Glomerular endothelial cell (primary cell): ENCODE data around the gene PIK3C2B. TPM values are rescaled to one million over a fixed set of nuclear protein-coding genes. Genes with fewer than 3 reads are reported as not detected.

Experiments
- DNase-seq: peaks from one replicate; pipeline ENCODE4 v3.0.0-alpha.2; 2011; ENCODE audit warnings: low read depth, low spot score; ENCODE audit errors: extremely low read depth
- total RNA-seq: library from RNA; depleted of rRNA; stranded (reverse); fragments of >200 nt; gene quantifications from 2 replicates; pipeline ENCODE4 v1.2.3, GENCODE V29; 2015

The PIK3C2B gene
- total RNA-seq, 1 donor from 2014 or later = 77.1 TPM

DNA sequence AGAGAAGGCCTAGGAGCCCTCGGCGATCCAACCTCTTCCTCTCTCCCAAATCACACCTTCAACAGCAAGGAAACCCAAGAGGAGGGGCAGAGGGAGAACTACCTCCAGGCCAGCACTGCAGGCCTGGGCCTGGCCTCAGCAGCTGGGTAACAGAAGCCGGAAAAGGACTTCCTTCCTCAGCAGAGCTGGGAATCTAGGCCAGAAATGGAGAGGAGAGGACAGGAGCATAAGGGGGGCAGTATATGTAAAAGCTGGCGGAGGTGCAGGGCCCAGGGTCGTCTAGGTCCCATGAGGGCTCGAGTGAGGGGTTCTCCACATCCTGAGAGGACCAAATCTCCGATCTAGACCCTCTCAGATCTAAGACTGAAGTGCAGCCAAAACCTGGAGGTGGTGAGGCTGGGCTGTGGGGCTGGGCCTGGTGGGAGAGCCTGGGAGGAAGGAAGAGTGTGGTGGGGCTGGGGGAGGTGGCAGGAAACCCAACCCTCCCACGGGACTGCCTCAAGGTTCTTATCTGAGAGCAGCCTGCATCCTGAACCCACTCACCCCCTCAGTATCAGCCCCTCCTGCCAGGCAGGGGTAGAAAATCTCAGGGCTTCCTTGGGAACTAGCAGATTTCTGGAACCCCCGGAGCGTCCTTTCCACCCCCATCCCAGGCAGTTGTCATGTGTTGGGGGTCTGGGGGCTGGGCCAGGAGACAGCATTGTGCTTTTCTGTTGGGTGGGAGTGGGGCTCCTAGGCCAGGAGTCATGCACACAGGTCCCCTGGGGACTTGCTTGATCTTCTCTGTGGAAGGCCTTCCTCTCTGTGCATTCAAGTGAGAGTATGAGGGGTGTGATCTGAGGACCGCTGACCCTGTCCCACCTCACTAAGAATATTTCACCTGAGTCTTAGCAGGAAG, 33.0 kb downstream of the PIK3C2B start:
- DNase-seq = peak; percentile 75

DNA sequence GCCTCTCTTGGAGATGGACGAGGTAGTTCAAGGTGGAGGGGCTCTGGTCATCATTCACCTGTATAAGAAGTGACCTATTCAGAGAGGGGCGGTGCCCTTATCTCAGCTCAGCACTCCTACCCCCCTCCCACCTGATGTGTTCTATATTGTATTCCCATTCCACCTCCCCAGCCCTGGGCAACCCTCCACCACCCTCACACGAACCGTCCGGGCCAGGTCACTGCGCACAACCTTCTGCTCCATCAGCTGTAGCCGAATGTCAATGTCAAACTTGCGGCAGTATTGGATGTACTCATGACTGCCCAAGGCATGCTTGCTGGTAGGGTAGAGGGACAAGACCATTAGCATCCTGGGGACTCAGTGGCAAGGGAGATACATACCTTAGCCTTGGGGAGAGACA, 34.3 kb downstream of the PIK3C2B start:
- no peak for DNase-seq

DNA sequence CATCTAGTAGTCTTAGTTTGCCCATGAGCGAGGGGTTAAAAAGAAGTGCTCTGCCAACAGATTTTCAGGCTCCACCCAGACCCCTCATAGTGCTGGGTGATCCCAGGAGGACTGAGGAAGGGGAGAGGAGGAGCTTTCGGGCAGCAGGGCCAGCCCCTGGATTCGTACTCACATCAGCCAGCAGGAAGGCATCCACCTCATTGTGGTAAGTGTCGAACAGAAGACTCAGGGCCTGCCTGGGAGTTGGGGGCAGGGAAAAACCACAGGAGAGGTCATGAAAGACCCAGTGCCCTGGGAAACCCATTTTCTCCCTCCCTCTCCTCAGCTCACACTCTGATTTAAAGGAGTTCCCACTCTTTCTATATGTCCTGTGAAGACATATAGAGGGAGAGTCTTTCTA, 34.9 kb downstream of the PIK3C2B start:
- no peak for DNase-seq

DNA sequence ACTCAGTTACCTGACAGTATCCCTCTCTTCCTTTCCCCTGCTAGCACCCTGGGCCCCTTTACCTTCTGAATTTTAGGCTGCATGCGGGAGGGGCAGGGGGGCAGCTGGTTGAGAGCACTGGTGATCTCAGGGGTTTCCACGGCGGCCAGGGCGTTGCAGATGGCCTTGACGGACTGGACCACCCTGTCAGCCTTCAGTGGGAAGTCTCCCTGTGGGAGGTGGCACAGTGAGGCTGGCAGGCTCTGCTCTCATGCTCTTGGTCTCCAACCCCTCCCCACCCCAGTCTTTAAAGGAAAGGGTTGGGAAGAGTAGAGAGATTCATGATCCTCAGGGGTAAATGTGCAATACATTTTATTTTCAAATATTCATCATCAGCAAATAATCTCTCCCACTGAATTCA, 36.9 kb downstream of the PIK3C2B start:
- no peak for DNase-seq

DNA sequence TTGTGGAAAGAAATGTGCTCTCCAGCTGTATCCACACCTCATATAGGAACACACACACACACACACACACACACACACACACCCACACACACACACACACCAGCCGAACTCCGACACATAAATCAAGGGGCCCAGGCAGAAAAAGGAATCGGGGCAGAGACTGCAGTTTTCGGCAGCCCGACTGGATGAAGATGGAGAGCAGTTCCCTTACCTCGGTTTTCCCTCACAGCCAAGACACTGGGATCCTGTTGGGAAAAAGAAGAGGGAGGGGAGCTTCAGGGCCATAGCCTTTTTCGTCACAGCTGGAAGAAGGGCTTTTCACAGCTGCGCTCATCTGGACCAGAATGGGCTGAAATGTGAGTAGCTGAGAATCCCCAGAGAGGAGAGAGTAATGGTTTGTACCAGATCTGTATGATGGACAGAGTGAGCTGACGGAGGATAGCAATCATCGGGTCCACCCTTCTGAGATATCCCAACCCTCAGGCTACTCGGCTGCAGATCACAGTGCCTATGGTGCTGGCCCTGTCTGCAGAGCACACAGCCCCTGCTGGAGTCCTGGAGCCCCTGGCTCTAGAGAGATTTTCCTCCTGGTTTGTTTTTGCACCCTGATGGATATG, 37.7 kb downstream of the PIK3C2B start:
- no peak for DNase-seq

DNA sequence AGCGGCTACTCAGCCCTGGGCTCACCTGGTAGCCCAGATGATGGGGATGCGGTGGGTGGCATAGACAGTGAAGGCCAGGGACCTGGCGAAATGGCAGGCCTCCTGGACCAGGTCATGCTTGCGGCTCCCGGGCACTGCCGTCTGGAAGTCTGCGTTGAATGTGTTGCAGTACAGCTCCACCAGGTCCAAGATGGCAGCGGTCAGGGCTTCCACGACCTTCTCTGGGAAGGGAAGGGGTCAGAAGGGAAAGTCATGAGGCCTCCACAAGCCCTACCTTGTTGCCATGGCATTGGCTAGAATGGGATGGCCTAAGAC, 38.8 kb downstream of the PIK3C2B start:
- no peak for DNase-seq

DNA sequence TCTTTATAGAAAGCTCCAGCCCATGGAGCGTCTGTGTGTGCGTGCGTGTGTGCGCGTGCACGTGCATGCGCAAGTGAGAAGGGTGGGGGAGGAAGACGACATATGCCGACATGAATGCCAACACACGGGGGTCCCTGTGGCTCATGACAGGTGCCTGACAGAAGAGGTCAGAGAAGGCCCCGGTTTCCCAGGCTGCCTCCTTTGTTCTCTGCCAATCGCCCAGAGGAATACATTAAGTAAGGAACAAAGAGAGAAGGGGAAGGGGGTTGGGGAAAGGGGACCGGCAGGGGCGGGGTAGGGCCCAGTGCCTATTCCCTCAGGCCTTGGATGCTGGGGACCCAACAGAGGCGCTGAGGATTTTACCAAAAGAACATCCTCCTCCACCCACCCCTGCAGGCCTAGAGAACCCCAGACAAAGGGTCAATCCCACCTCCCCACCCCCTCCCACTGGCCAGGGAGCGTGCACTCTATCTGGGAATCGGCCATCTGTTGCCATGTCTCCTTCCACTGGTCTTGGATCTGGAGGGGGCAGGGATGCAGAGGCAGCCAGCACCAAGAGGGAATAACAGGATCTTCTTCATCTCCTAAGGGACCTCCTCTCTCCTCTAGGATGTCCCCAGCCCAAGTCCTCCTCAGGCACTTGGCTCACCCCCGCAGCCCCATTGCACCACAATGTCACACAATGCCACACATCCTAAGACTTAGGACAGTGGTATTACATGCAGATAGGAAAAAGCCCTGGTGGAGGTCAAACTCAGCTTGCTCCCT, 39.4 kb downstream of the PIK3C2B start:
- DNase-seq = no peak

DNA sequence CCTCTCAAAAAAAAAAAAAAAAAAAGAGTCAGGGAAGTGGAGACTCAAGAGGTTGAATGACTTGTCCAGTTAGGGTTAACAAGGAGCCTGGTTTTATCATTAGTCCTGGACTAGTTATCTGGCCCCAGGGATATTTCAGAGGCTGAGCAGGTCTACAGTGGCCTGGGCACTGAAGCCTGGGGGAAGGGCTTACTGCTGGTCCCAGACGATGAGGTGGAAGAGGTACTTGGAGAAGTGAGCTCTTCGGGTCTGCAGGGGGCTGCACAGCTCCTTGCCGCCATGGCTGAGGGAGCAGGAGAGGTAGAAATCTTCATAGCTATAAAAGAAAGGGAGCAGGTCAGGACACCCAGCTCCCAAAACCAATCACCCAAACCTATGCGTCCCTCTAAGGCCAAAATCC, 40.1 kb downstream of the PIK3C2B start:
- no peak for DNase-seq

DNA sequence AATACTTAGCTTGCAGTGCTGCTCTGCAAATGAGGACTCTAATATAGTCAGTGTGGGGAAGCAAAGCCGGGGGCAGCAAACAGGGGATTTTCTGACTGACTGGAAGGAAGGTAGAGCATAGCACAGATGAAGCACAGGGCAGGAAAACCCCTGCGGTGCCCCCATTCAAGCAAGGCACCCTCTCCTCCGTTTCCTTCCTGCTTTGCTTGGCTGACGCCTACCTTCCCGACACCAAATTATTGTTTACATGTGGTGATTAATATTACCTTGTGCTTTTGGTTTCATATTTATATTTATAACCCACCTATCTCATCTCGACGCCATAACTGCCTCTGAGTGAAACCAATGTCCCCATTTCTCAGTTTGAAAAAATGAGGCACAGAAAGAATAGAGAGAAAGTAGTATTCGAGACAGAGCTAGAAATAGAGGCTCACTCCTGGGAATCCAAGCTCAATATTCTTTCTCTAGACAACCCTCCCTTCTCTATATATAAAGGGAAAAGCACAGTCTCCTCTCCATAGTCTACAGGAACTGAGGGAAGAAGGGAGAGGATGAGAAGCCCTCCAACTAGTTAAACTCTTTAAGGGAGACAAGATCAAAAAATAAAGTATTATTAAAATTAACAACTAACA, 41.3 kb downstream of the PIK3C2B start:
- no peak for DNase-seq

DNA sequence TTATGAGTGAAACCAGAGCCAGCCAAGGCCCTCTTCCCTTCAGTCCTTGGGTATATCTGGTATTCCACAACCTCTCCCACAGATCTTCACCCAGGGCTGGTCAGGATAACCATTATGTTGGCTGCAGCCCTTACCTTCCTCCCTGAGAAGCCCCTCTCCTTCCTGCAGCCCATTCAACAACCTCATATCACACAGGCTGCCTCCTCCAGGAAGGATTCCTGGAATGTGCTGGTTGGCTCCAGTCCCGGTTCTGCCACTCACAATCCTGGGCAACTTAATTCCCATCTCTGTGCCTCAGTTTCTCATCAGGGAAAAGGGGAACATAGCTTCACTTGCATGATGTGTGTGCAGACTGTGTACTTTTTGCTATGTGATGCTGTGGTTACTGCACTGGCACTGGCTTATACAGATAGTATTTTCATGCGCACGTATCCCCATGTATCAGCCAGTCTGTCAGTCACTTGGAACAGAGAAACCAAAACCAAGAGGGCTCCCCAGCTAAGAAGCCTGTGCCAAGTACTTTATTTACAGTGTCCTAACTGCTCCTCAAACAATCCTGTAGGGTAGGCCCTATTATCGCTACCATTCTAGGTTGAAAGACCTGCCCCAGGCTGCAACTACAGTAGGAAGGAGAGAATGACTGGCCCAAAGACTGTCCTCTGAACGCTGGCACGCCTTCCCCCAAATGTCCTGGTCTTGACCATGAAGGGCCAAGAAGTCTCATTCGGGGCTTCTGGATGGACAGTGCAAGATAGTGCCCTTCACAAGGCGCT, 43.1 kb downstream of the PIK3C2B start:
- DNase-seq = no peak

DNA sequence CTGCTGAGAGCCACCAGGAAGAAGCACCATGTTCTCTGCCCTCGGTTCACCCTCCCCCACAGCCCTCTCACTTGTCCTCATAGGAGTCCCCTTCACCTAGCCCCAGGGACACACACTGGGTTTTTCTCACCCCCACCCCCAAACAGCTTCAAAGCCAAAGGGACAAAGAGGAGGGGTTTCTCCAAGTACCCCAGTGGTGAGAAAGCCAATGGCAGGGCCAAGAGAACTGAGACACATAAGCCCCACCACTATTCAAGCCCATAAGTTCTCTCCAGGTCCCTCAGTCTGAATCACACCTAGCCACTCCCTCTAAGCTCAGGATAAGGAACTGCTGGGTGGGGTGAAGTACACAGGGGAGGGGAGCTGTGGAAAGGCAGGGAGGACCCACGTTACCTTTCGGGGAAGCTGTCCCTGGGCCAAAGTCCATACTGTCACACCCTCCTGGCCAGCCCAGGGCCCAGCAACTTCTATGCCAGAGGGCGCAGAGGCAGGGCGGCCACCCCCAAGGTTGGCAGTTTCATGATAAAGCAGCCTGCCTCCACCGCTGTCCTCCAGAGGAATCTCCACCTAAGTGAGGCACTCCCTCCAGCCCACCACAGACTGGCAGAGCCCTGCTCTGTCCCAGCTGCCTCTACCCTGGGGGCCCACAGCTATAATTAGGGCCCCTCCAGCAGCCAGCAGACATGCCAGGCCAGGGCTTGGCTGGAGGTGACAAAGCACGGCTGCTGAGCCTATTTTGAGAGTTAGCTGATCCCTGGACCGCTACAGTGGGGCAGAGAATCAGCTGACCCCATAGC, 43.9 kb downstream of the PIK3C2B start:
- no peak for DNase-seq

DNA sequence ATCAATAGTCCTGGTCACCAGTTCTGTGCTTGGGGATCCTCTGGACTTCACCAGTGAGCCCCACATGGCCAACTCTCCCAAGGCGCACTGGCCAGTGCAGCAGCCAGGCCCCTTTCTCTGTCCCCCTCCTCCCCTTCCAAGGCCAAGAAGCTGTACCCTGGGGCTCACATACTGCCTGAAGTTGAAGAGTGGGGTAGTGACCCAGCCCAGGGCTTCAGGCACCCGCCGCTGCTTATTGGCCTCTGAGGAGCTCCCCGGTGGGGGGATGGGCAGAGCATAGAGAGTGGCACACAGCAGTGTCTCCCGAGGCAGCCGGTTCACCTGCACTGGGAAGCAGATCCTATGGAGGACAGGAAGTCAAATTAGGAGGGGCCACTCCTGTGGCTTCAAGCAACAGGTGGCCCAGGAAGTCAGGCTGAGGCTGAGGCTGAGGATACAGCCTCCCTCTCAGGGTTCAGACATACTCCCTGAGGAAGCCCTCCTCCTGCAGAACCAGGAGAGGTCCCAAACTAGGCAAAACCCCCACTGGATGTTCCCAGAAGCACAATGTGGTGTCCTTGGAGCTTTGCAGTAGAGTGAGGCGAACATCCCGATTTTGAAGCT, 44.8 kb downstream of the PIK3C2B start:
- DNase-seq = no peak

DNA sequence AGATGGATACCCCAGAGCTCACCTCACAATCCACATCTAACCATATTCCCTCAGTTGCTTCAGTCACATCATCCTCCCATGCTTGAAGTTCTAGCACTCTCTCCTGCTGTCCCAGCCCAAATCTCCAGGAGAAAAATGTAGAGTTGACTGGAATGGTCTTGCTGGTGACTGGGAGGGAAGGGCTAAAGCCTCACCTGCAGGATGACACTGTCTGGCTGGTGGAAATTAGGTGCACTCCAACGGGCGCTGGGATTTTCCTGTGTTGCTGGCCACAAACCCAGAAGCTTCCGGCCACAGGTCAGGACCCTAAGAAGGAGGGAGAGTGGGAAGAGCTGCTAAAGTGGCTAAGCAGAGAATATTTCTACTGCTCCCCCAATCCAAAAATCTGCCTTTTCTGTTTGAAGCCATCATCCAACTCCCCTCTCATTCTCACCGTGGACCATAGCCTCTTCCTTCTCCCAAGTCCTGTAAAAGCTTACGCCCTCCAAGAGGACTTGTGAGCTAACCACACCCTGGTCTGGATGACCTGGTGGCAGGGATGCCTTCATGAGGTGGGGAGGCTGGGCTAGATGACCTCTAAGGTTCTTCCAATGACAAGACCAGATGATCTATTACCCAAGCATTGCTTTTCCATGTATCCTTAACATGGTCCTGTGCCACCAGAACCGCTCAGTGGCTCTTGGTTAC, 45.5 kb downstream of the PIK3C2B start:
- DNase-seq = no peak

DNA sequence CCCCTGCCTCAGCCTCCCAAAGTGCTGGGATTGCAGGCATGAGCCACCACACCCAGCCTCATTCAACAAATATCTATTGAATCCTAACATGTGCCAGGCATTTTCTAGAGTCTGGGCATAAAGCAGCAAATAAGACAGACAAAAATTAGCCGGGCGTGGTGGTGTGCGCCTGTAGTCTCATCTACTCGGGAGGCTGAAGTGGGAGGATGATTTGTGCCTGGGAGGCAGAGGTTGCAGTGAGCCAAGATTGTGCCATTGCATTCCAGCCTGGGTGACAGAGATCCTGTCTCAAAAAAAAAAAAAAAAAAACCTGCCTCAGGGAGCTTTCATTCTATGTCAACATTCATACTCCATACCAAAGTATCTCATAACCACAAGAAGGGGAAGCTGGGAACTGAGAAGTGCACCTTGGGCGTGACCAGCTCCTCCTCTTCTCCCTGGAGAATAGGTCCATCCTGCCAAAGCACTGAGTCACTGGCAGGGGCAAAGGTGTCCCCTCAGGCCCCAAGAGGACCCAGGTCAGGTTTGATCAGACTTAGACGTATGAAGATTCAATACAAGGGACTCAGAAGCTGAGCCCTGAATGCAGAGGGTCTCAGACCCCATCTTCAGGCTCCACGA, 46.2 kb downstream of the PIK3C2B start:
- no peak for DNase-seq

DNA sequence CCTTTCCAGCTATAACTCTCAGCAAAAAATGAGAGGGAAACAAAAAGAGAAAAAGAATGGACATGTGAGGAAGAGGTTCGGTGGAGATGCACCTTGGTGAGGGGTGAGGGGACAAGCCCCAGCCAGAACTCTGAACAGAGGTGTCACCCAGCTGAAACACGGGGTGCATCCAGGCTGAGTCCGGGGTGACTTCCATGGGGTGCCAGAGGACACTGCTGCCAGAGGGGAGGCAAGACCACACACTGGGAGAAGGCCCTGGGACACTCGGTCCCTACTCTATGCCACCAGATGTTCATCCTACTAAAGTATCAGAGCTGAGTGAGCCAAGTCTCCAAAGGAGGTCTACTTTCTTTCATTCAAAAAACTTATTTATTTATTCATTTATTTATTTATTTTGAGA, 46.9 kb downstream of the PIK3C2B start:
- no peak for DNase-seq

DNA sequence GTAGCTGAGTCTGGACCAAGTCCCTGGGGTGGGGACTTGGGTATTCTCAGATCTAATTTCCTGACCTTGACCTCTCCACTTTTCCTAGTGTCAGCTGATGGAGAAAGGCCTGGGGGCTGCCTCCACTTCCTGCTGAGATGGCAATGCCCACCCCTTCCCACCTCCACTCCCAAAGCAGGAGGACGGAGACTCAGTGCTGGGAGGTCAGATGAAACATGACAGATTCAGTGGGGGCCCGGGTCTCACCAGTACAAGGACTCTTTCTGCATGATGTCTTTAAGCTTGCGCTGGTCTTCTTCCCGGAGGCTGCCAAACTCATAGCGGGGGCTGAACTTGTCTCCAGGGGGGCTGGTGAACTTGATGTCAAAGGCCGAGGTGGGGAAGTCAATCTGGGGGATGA, 47.4 kb downstream of the PIK3C2B start:
- DNase-seq = no peak

DNA sequence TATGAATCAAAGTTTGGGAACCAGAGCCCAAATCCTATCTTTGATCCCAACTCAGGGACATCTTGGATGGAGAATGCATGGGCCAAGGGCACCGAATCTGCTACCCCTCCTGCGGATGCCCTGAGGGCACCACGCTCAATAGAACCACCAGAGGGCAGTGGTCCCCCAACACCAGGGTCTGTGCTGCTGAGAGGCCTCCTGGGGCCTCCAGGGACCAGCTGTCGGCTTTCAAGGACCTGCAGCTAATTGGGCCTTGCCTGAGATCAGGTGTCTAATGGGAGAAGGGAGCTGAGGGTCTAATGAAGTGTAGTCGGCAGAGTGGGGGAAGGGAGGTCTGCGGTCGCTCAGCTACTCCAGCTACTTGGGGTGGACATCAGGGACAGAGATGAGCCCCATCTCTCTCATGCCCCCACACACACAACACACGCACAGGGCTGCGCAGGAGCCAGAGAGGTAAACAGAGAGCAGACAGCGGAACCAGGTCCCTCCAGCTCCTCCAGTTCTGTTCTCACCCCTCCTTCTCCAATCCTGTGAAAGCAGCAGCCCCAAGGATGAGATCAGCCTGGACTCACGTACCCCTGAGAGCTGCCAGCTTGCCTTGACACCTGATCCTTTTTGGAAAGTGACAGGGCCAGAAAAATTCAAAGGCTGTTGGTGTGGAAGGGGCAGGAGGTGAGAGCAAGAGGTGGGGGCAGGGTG, 48.0 kb downstream of the PIK3C2B start:
- no peak for DNase-seq
